ENCODE results near the gene ASIC3. TPM values are rescaled to one million over a fixed set of nuclear protein-coding genes. Genes with fewer than 3 reads are reported as not detected.
"Not testable (repeated sequence)": the region's sequence is repeated elsewhere in the genome, so short reads cannot be mapped to it uniquely, and the experiment has no call there.

ASIC3 gene
- total RNA-seq, 1 experiment from 2014 or later: 1.6 TPM

DNA sequence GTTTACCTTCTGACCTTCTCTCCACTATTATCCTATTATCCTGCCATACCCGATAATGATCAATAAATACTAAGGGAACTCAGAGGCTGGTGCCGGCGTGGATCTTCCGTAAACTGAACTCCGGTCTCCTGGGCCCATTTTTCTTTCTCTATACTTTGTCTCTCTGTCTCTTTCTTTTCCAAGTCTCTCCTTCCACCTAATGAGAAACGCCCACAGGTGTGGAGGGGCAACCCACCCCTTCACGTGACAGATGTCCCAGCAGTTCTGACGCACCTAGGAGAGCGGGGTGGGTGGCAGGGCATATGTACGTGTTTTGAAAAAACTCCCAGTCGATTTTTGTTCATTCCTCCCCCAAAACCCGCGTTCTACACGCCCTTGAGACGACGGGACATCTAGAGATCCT lies 20.6 kb upstream of the ASIC3 start:
- DNase-seq (ENCODE audit: low read depth); in situ Hi-C loops (cut with HindIII; ENCODE audit: low pct_unique_long_range_greater_than_20kb, low sequenced_read_pairs): not testable (repeated sequence)

DNA sequence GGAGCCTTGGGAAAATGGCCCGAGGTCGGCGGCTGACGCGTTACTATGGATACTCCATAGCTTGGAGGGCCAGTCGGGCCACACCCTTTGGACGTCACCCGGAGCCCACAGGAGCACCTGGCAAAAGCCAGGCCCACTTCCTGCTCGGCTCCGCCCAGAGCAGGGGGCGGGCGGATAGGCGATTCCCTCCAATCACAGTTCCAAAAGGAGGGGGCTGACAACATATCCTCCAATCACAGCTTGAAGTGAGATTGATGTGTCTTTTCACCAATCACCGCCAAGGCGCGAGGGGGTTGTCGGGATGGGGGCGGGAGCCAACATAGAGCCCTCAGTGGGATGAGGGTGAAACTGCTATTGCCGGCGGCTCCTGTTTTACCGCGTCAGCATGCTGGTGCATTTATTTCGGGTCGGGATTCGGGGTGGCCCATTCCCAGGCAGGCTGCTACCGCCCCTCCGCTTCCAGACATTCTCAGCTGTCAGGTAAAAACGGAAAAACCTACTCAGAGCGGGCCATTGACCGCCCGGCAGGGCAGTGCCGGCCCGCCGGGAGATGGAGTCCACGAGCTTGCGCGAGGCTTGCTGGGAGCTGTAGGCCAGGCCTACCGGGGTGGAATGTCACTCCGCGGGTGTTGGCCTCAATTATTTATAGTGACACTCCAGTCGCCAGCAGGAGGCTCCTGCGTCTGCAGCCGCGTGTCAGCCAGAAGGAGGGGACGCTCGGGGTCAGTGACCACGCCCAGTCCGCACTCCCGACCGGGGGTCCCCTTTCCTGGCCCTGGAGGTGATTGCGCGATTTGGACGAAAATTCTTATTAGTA lies 20.0 kb upstream of the ASIC3 start, which contains the start of gene ABCB8:
ABCB8 (plus strand) TSS at position 320 of the 817 bp plus-strand sequence; CDS start at position 386, 66 bp downstream.
- peak; percentile 100 for DNase-seq (ENCODE audit: low read depth)
- in situ Hi-C loops (cut with HindIII; ENCODE audit: low pct_unique_long_range_greater_than_20kb, low sequenced_read_pairs): no loop called here

DNA sequence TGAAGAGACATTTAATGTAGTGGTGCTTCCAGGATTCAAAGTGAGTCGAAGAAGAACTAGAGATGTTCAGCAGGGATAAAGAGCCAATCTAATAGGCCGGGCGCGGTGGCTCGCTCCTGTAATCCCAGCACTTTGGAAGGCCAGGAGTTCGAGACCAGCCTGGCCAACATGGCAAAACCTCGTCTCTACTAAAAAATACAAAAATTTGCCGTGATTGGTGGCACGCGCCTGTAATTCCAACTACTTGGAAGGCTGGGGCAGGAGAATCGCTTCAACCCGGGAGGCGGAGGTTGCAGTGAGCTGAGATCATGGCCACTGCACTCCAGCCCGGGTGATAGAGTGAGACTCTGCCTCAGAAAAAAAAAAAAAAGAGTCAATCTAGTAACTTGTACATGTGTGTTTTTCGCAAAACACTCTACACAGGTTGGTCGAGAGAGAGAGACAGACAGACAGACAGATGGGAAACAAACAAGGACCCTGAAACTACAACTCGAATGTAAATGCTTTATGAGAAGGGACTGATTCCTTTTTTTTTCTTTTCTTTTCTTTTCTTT lies 19.3 kb upstream of the ASIC3 start:
- in situ Hi-C loops (cut with HindIII; ENCODE audit: low pct_unique_long_range_greater_than_20kb, low sequenced_read_pairs): no loop called here
- no peak for DNase-seq (ENCODE audit: low read depth)

DNA sequence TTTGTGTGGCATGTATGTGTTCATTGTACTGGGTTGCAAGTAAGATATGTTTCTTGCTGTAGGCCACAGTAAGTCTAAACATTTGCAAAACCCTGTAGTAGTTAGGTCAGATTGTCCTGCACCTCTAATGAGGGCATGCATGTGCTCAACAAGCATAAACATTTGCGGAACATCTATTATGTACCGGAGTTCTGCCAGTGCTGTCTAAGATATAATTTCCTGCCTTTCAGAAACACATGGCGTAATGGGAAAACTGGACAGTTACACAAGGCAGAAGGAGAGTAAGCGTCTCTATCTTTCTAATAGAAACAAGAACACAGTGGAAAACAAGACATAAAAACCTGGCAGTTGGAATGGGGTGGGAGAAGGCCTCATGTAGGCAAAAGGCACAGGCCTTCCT lies 17.3 kb upstream of the ASIC3 start:
- in situ Hi-C loops (cut with HindIII; ENCODE audit: low pct_unique_long_range_greater_than_20kb, low sequenced_read_pairs): no loop called here
- DNase-seq (ENCODE audit: low read depth): no peak

GRCh38 chr7:151032936-151033863 lies 15.1 kb upstream of the ASIC3 start:
- in situ Hi-C loops (cut with HindIII; ENCODE audit: low pct_unique_long_range_greater_than_20kb, low sequenced_read_pairs): no loop called here

DNA sequence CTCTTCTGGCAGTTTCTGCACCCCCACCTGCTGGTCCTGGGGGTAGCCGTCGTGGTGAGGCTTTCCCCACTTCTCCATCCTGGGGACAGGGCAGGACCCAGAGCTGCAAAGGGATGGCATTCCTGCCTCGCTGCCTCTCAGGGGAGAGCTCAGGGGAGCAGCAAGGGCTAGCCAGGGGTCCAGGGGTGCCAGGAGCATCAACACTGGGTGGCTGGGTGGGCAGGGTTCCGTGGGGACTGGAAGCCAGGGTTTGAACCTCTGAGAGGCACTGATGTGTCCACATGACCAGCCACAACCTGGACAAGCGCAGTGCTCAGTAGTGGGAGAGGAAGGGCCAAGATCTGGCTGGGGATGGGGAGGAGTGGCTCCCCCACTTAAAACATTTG lies 14.5 kb upstream of the ASIC3 start:
- in situ Hi-C loops (cut with HindIII; ENCODE audit: low pct_unique_long_range_greater_than_20kb, low sequenced_read_pairs): no loop called here
- no peak for DNase-seq (ENCODE audit: low read depth)

More at GRCh38 chr7:151032936-151033863, 15.1 kb upstream of the ASIC3 start:
- peak; percentile 20 for DNase-seq (ENCODE audit: low read depth)

GRCh38 chr7:151034312-151035025 lies 13.9 kb upstream of the ASIC3 start:
- in situ Hi-C loops (cut with HindIII; ENCODE audit: low pct_unique_long_range_greater_than_20kb, low sequenced_read_pairs): no loop called here

DNA sequence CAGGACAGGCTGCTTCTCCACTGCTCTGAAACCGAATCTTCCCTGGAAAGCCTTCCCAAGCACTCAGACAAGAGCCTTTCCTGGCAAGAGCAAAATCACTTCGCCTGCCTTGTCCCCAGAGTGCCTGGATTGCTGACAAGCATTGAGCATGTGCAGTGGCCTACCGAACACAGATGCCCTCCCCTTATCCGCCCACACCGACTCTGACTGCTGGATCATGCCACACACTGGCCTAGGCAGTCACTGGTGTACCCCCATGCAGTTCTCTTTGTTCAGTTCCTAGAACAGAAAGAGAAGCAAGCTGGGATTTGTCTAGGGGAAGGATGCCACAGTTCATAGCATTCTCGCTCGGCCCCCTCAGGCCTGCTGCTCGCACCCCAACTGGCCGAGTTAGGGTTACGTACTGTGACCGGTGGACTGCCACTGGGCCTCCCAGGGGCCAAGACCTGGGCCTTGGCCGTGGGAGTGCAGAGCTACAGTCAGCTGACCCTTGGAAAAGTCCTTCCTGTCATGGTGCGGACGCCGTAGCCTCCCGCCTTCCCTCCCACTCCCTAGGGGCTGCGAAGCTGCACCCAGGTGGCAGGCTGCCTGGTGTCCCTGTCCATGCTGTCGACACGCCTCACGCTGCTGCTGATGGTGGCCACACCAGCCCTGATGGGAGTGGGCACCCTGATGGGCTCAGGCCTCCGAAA lies 13.2 kb upstream of the ASIC3 start:
- in situ Hi-C loops (cut with HindIII; ENCODE audit: low pct_unique_long_range_greater_than_20kb, low sequenced_read_pairs): no loop called here
- no peak for DNase-seq (ENCODE audit: low read depth)

More at GRCh38 chr7:151034312-151035025, 13.9 kb upstream of the ASIC3 start:
- DNase-seq (ENCODE audit: low read depth): no peak

GRCh38 chr7:151035902-151036301 lies 12.4 kb upstream of the ASIC3 start:
- no peak for DNase-seq (ENCODE audit: low read depth)
- in situ Hi-C loops (cut with HindIII; ENCODE audit: low pct_unique_long_range_greater_than_20kb, low sequenced_read_pairs): no loop called here

DNA sequence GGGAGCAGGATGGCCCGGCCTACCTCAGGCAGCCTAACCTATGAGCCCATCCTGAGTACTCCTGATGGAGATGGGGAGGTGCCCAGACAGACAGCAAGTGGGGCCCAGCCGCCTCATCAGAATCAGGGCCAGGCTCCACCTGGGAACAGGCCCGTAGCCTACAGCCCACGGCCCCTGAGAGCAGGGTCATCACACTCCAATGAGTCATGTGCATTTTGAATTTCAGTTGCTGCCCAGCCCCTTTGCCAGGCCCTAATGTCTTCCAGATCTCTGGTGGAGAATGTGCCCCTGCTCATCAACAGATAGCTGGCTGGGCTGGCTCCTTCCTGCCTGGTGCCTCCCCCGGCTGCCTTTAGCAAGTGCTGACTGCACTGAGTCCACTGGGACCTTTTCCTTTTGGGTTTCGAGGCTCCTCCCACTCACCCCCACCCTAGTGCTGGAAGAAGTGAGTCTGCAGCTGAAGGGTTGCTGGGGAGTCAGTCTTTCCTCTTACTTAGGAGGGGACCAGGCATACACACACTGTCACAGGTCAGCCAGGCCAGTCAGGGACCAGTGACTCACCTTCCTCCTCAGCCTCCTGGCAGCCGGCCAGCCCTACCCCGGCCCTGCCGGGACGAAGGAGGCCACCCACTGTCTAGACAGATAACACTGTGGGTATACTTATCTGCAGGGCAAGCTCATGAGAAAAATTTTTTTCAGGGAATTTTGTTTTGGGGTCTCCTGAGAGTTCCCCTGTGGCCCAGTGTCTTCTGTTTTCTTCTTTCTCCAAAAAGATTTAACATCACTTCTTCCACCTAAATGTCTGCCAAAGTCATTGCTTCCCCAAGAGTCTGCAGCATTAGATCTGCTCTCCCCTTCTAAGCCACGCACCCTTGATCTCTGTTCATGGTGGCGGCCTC lies 9.1 kb upstream of the ASIC3 start:
- DNase-seq (ENCODE audit: low read depth): peak; percentile 95
- in situ Hi-C loops (cut with HindIII; ENCODE audit: low pct_unique_long_range_greater_than_20kb, low sequenced_read_pairs): no loop called here

DNA sequence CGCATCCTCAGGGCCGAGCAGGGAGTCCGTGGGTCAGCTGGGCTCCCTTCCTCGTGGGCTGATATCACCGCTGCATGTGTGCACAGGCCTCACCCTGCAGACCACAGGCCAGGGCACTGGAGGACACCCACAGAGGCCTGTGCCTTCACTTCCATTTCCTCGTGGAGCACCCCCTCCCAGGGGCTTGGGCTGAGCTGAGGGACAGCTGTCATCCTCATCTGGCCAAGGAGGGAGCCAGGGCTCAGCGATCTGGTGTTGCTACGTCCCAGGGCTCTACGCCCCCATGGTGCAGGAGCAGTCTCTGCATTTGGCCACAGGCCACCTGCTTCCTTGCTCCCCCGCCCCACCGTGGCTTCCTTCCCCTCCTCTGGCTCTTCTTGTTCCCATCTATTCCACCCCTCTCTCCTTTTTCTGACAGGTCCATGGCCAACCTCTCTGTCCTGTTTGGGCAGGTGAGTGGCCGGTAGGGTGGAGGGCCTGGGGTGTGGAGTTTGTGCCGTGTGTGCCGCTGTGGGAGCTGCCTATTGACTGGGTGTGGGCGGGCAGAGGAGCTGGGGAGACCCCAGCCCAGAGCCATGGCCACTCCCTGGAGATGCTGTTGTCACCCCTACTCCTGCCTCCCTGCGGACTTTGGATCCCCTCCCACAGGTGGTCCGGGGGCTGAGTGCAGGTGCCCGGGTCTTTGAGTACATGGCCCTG lies 8.3 kb upstream of the ASIC3 start:
- no peak for DNase-seq (ENCODE audit: low read depth)
- in situ Hi-C loops (cut with HindIII; ENCODE audit: low pct_unique_long_range_greater_than_20kb, low sequenced_read_pairs): no loop called here

DNA sequence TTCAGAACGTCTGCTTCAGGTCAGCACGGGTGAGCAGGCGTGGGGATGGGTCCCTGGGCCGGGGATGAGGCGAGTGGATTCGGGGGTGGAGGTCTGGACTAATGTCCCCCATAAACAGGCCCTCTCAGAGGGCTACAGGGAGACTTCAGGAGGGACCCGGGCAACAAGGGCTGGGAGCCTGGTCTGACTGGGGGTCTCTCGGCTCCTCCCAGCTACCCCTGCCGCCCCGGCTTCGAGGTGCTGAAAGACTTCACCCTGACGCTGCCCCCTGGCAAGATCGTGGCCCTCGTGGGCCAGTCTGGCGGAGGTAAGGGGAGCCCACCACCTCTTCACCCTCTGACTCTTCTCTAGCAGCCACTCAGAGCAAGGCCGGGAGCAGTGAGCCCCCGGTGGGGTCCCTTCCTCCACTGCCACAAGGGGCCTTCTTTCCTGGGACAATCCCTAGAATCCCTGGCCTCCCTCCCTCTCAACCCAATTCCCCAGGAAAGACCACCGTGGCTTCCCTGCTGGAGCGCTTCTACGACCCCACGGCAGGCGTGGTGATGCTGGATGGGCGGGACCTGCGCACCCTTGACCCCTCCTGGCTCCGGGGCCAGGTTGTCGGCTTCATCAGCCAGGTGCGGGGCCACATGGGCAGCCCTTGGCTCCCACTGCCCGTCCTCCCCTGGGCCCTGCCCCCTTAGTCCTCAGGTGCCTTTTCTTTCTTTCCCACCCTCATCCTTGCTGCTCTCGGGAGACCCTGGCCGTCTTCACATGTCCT lies 7.5 kb upstream of the ASIC3 start:
- in situ Hi-C loops (cut with HindIII; ENCODE audit: low pct_unique_long_range_greater_than_20kb, low sequenced_read_pairs): no loop called here
- no peak for DNase-seq (ENCODE audit: low read depth)

GRCh38 chr7:151043449-151043848 lies 4.9 kb upstream of the ASIC3 start:
- in situ Hi-C loops (cut with HindIII; ENCODE audit: low pct_unique_long_range_greater_than_20kb, low sequenced_read_pairs): not testable (repeated sequence)

DNA sequence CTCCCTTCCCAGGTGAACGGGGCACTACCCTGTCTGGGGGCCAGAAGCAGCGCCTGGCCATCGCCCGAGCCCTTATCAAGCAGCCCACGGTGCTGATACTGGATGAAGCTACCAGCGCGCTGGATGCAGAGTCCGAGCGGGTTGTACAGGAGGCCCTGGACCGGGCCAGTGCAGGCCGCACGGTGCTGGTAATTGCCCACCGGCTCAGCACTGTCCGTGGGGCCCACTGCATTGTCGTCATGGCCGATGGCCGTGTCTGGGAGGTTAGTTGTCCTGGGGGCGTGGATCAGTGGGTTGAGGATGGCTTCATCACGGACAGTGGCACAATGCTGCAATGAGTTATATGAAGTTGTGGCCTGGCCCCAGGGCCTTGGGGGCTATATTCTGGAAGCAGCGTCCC lies 4.4 kb upstream of the ASIC3 start:
- in situ Hi-C loops (cut with HindIII; ENCODE audit: low pct_unique_long_range_greater_than_20kb, low sequenced_read_pairs): no loop called here
- no peak for DNase-seq (ENCODE audit: low read depth)

More at GRCh38 chr7:151043449-151043848, 4.9 kb upstream of the ASIC3 start:
- DNase-seq (ENCODE audit: low read depth): not testable (repeated sequence)

DNA sequence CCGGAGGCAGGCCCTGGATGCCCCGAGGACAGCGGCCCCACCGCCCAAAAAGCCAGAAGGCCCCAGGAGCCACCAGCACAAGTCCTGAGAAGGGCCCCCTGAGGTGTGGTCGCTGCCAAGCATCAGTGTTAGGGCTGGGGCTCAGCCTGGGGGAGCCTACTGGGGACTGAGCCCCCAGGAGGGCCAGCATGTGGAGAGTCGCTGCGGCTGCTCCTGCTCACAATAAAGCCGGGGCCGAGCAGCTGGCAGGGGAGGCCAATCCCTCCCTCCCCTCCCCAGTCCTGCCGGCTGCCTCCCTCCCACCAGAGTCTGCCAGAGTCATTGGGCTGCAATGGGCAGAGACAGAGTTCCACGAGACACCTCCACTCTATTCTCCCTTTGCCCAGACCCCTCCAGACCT lies 3.1 kb upstream of the ASIC3 start:
- in situ Hi-C loops (cut with HindIII; ENCODE audit: low pct_unique_long_range_greater_than_20kb, low sequenced_read_pairs): no loop called here

More for the DNA sequence above, 3.1 kb upstream of the ASIC3 start:
- no peak for DNase-seq (ENCODE audit: low read depth)
